Measurements from ENCODE around the gene GLT8D2.

- TF ChIP-seq, protein P1, sequence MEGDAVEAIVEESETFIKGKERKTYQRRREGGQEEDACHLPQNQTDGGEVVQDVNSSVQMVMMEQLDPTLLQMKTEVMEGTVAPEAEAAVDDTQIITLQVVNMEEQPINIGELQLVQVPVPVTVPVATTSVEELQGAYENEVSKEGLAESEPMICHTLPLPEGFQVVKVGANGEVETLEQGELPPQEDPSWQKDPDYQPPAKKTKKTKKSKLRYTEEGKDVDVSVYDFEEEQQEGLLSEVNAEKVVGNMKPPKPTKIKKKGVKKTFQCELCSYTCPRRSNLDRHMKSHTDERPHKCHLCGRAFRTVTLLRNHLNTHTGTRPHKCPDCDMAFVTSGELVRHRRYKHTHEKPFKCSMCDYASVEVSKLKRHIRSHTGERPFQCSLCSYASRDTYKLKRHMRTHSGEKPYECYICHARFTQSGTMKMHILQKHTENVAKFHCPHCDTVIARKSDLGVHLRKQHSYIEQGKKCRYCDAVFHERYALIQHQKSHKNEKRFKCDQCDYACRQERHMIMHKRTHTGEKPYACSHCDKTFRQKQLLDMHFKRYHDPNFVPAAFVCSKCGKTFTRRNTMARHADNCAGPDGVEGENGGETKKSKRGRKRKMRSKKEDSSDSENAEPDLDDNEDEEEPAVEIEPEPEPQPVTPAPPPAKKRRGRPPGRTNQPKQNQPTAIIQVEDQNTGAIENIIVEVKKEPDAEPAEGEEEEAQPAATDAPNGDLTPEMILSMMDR (IDR thresholded peaks at IDR 0.05), result no peak
- TF ChIP-seq RAD21 (IDR thresholded peaks at IDR 0.05; ENCODE audit: low read length) (no peak), FOXM1 (IDR thresholded peaks at IDR 0.05; ENCODE audit: low read depth) (no peak), MXI1 (IDR thresholded peaks at IDR 0.05; ENCODE audit: low read depth, low read length) (no peak), EZH2phosphoT487 (IDR thresholded peaks at IDR 0.05; ENCODE audit: borderline replicate concordance, low read depth) (no peak), YY1 (IDR thresholded peaks at IDR 0.05; ENCODE audit: low read depth) (no peak), RCOR1 (IDR thresholded peaks at IDR 0.05; ENCODE audit: low read length) (no peak), CHD2 (IDR thresholded peaks at IDR 0.05; ENCODE audit: low read length, partially characterized antibody) (no peak), POLR2AphosphoS5 (IDR thresholded peaks at IDR 0.05; ENCODE audit: low read depth, low read length) (no peak), ELF1 (IDR thresholded peaks at IDR 0.05) (no peak)
- TF ChIP-seq, protein P2, sequence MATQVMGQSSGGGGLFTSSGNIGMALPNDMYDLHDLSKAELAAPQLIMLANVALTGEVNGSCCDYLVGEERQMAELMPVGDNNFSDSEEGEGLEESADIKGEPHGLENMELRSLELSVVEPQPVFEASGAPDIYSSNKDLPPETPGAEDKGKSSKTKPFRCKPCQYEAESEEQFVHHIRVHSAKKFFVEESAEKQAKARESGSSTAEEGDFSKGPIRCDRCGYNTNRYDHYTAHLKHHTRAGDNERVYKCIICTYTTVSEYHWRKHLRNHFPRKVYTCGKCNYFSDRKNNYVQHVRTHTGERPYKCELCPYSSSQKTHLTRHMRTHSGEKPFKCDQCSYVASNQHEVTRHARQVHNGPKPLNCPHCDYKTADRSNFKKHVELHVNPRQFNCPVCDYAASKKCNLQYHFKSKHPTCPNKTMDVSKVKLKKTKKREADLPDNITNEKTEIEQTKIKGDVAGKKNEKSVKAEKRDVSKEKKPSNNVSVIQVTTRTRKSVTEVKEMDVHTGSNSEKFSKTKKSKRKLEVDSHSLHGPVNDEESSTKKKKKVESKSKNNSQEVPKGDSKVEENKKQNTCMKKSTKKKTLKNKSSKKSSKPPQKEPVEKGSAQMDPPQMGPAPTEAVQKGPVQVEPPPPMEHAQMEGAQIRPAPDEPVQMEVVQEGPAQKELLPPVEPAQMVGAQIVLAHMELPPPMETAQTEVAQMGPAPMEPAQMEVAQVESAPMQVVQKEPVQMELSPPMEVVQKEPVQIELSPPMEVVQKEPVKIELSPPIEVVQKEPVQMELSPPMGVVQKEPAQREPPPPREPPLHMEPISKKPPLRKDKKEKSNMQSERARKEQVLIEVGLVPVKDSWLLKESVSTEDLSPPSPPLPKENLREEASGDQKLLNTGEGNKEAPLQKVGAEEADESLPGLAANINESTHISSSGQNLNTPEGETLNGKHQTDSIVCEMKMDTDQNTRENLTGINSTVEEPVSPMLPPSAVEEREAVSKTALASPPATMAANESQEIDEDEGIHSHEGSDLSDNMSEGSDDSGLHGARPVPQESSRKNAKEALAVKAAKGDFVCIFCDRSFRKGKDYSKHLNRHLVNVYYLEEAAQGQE (IDR thresholded peaks at IDR 0.05; ENCODE audit: low read depth, low read length), result no peak
- TF ChIP-seq, protein P3, sequence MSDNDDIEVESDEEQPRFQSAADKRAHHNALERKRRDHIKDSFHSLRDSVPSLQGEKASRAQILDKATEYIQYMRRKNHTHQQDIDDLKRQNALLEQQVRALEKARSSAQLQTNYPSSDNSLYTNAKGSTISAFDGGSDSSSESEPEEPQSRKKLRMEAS (IDR thresholded peaks at IDR 0.05; ENCODE audit: low read depth), result no peak
These were observed 45.3 kb upstream of the GLT8D2 start for GRCh38 chr12:104095289-104095688.
